ENCODE results near the gene CNNM4. TPM values are rescaled to one million over a fixed set of nuclear protein-coding genes. Genes with fewer than 3 reads are reported as not detected.

The CNNM4 gene
- polyA plus RNA-seq, 1 donor from 2014 or later, result 7.5 TPM

GRCh38 chr2:96859099-96859649 is 98.5 kb downstream of the CNNM4 start:
- Histone ChIP-seq H3F3A (ENCODE audit: insufficient read depth, low read length, poor library complexity, severe bottlenecking) (peaks cover 3% of the 10 kb centered on the region), H4K20me1 (ENCODE audit: insufficient read depth) (no peaks in the 10 kb centered on the region), H3K4me2 (ENCODE audit: low read length) (no peak overlapping the region), H3K4me3 (ENCODE audit: low read length) (peak overlapping the region; percentile 99), H3K9ac (ENCODE audit: low read length) (peak overlapping the region; percentile 67), H3K79me2 (replicated peaks; ENCODE audit: insufficient read depth, low read length) (peaks cover 26% of the 10 kb centered on the region), H3K9me2 (ENCODE audit: insufficient read depth, low read length) (no peaks in the 10 kb centered on the region), H3K27ac (ENCODE audit: low read length) (no peak overlapping the region), H3K36me3 (ENCODE audit: insufficient read depth, low read length) (no peaks in the 10 kb centered on the region), H3K27me3 (ENCODE audit: insufficient read depth, low read depth, low read length) (no peaks in the 10 kb centered on the region), H3K9me3 (ENCODE audit: low read length) (no peaks in the 10 kb centered on the region), H2AFZ (ENCODE audit: low read depth, low read length) (no peak overlapping the region)
- no peak for TF ChIP-seq REST (IDR thresholded peaks at IDR 0.05; ENCODE audit: borderline replicate concordance)
- TF ChIP-seq CTCF (IDR thresholded peaks at IDR 0.05; ENCODE audit: poor library complexity, severe bottlenecking), result no peak

- peaks cover 3% of the 10 kb centered on the region for H3F3A ChIP-seq (ENCODE audit: insufficient read depth, low read length, poor library complexity, severe bottlenecking)
- no peak for TF ChIP-seq EZH2 (IDR thresholded peaks at IDR 0.05; ENCODE audit: borderline replicate concordance, insufficient read depth, low read length, poor library complexity, severe bottlenecking)
- H3K27ac ChIP-seq (ENCODE audit: low read length), result no peak overlapping the region
- no peak overlapping the region for H3K4me2 ChIP-seq (ENCODE audit: low read length)
- H3K36me3 ChIP-seq (ENCODE audit: insufficient read depth, low read length), result no peaks in the 10 kb centered on the region
- H4K20me1 ChIP-seq (ENCODE audit: insufficient read depth), result peaks cover 2% of the 10 kb centered on the region
- no peaks in the 10 kb centered on the region for H3K9me3 ChIP-seq (ENCODE audit: low read length)
- H3K9ac ChIP-seq (ENCODE audit: low read length), result no peak overlapping the region
- H3K4me3 ChIP-seq (ENCODE audit: low read length), result no peak overlapping the region
- peaks cover 26% of the 10 kb centered on the region for H3K79me2 ChIP-seq (replicated peaks; ENCODE audit: insufficient read depth, low read length)
- H2AFZ ChIP-seq (ENCODE audit: low read depth, low read length), result no peak overlapping the region
- H3K9me2 ChIP-seq (ENCODE audit: insufficient read depth, low read length), result no peaks in the 10 kb centered on the region
- H3K27me3 ChIP-seq (ENCODE audit: insufficient read depth, low read depth, low read length), result no peaks in the 10 kb centered on the region
Measured at GRCh38 chr2:96859681-96860064, 99.0 kb downstream of the CNNM4 start.

GRCh38 chr2:96860065-96861029 is 99.6 kb downstream of the CNNM4 start:
- Histone ChIP-seq H4K20me1 (ENCODE audit: insufficient read depth) (peaks cover 7% of the 10 kb centered on the region), H3K9me2 (ENCODE audit: insufficient read depth, low read length) (no peaks in the 10 kb centered on the region), H3K27me3 (ENCODE audit: insufficient read depth, low read depth, low read length) (no peaks in the 10 kb centered on the region), H3K9me3 (ENCODE audit: low read length) (no peaks in the 10 kb centered on the region), H3K79me2 (replicated peaks; ENCODE audit: insufficient read depth, low read length) (peaks cover 21% of the 10 kb centered on the region), H3F3A (ENCODE audit: insufficient read depth, low read length, poor library complexity, severe bottlenecking) (peaks cover 3% of the 10 kb centered on the region), H2AFZ (ENCODE audit: low read depth, low read length) (no peak overlapping the region), H3K36me3 (ENCODE audit: insufficient read depth, low read length) (no peaks in the 10 kb centered on the region), H3K27ac (ENCODE audit: low read length) (no peak overlapping the region), H3K4me2 (ENCODE audit: low read length) (no peak overlapping the region), H3K9ac (ENCODE audit: low read length) (no peak overlapping the region), H3K4me3 (ENCODE audit: low read length) (no peak overlapping the region)
- TF ChIP-seq RAD21 (conservative IDR thresholded peaks at IDR 0.05) (no peak), POLR2AphosphoS5 (IDR thresholded peaks at IDR 0.05) (peak; percentile 15), MXI1 (conservative IDR thresholded peaks at IDR 0.05; ENCODE audit: poor library complexity, severe bottlenecking) (no peak)
